ENCODE measurements around the gene E2F8.

Gene E2F8

DNA sequence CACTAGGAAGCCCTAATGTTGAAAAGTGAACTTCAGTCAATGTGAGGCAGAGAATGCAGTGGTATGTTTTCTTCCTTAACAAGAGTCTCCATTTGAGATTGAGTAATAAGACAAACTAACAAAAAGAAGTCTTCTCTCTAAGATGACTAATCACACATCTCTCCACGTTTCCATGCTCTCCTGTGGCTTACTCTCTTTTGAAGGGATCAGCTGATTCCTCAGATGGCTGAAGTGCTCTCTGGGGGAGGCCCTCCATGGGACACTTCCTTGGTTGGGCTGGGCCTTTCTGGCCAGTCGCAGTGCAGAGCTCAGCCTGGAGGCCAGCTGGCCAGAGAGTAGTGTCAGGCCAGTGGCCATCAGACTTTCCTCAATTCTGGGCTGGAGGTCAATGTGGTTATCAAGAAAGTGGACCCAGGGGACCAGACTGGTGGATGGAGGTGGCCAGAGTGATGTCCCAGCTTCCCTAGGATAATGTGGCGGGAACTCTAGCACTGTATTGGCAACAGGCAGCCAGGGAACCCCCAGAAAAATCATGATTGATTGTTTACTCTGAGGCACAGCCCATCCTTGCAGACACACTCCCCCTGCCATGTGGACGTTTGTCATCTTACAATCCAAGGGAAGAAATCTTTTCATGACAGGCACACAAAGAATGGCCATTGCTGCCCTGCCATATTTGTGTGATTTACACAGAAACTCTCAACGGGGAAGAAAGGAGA is 53.5 kb downstream of the E2F8 start:
- peak; percentile 31 for DNase-seq (ENCODE audit: low spot score)

- DNase-seq (ENCODE audit: low spot score), result no peak
Observed at GRCh38 chr11:19185516-19186052, 55.2 kb downstream of the E2F8 start.

DNA sequence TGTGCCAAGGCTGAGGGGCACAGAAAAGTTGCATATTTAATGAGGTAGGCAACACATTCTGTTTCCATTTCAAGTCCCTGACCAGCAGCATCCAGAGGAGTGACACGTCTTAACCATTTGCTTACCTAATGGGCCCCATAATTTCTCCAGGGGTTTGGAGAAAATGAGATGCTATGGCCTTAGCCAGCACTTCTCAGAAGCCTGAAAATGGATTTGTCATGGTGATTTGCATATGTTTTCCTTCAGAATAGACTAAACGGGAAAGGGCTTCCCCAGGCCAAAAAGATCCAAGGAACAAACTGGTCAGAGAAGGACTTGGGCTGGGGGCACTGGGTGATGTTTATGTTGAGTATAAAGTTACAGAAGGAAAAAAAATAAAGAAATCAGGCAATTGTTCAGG is 55.7 kb downstream of the E2F8 start:
- DNase-seq (ENCODE audit: low spot score), result no peak

- DNase-seq (ENCODE audit: low spot score), result no peak
Observed at GRCh38 chr11:19183646-19184045, 57.1 kb downstream of the E2F8 start.

- no peak for DNase-seq (ENCODE audit: low spot score)
Observed at GRCh38 chr11:19181531-19182261, 59.0 kb downstream of the E2F8 start.

DNA sequence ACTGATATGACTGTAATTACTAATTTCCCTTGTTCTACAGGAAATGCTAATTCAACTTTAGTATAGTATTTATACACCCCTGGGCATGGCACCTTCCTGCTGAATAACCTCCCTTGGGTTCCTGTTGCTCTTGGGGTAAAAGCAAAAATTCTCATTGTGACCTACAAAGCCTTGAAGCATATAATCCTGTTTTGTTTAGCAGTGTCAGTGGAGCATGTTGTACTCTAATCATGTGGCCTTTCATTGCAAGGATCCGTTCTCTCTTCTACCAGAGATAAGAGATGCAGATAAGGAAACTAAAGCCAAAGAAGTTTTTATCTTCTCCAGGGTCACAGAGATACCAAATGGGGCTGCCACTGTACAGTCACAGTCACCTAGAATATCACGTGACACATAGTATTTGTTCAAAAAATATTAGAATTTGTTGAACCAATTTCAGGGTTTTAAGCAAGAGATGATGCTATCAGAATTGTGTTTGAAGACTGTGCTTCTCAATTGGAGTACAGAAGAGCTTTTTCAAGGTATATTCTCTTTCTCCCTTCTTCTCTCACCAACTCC is 64.0 kb downstream of the E2F8 start:
- no peak for DNase-seq (ENCODE audit: low spot score)

Measured in GM03348 (cell line).